Activated T-helper 17 cell treated with anti-CD3 and anti-CD28 coated beads, Interleukin-2, amount 50 U/mL, for 72 hours (primary cell): ENCODE results near the gene RBM4. TPM values are rescaled to one million over a fixed set of nuclear protein-coding genes. Genes with fewer than 3 reads are reported as not detected.
"Not testable (repeated sequence)": the region's sequence is repeated elsewhere in the genome, so short reads cannot be mapped to it uniquely, and the experiment has no call there.

Experiments used
- ATAC-seq: fragments of 150-1000 bp; cut with Tn5 transposase; replicated peaks from 2 replicates; pipeline ENCODE4 v1.10.0; 2021; ENCODE audit warnings: mild to moderate bottlenecking, moderate library complexity
- H3K27ac Mint-ChIP-seq: one replicate; pipeline ENCODE4 v1.8.0; 2022; ENCODE audit warnings: mixed read lengths
- H3K27me3 Mint-ChIP-seq: one replicate; pipeline ENCODE4 v1.8.0; 2022; ENCODE audit warnings: mixed read lengths
- H3K36me3 Mint-ChIP-seq: one replicate; pipeline ENCODE4 v1.8.0; 2022; ENCODE audit warnings: low read depth, mild to moderate bottlenecking, mixed read lengths
- H3K4me1 Mint-ChIP-seq: one replicate; pipeline ENCODE4 v1.8.0; 2022; ENCODE audit warnings: mixed read lengths
- H3K4me3 Mint-ChIP-seq: one replicate; pipeline ENCODE4 v1.8.0; 2022; ENCODE audit warnings: mild to moderate bottlenecking, mixed read lengths
- H3K9me3 Mint-ChIP-seq: one replicate; pipeline ENCODE4 v1.8.0; 2022; ENCODE audit warnings: mixed read lengths
- total RNA-seq, 2 donors: library from RNA; stranded (reverse); gene quantifications; one replicate each; pipeline ENCODE4 v1.2.3, GENCODE V29; 2022

RBM4 gene
- total RNA-seq, 2 donors from 2014 or later, result 92.4 to 94.0 TPM

GRCh38 chr11:66606608-66607007 lies 31.9 kb upstream of the RBM4 start:
- H3K4me1 Mint-ChIP-seq, H3K27ac Mint-ChIP-seq, H3K27me3 Mint-ChIP-seq, H3K9me3 Mint-ChIP-seq, ATAC-seq, H3K4me3 Mint-ChIP-seq: not testable (repeated sequence)
- peaks cover 23% of the 10 kb centered on the region for H3K36me3 Mint-ChIP-seq

- Mint-ChIP-seq H3K27ac (no peak overlapping the region), H3K4me1 (no peaks in the 10 kb centered on the region), H3K9me3 (no peaks in the 10 kb centered on the region), H3K4me3 (no peak overlapping the region), H3K36me3 (peaks cover 23% of the 10 kb centered on the region), H3K27me3 (no peaks in the 10 kb centered on the region)
- ATAC-seq, result no peak
Measured at GRCh38 chr11:66607126-66607834, 31.2 kb upstream of the RBM4 start.

GRCh38 chr11:66609721-66610617 lies 28.5 kb upstream of the RBM4 start:
- no peak overlapping the region for H3K27ac Mint-ChIP-seq
- no peak overlapping the region for H3K4me3 Mint-ChIP-seq
- H3K4me1 Mint-ChIP-seq, result no peaks in the 10 kb centered on the region
- peaks cover 14% of the 10 kb centered on the region for H3K36me3 Mint-ChIP-seq
- H3K27me3 Mint-ChIP-seq, result no peaks in the 10 kb centered on the region
- no peaks in the 10 kb centered on the region for H3K9me3 Mint-ChIP-seq
- ATAC-seq, result no peak

GRCh38 chr11:66612458-66612857 lies 26.0 kb upstream of the RBM4 start:
- Mint-ChIP-seq H3K4me1 (no peaks in the 10 kb centered on the region), H3K27ac (no peak overlapping the region), H3K9me3 (no peaks in the 10 kb centered on the region), H3K4me3 (no peak overlapping the region), H3K36me3 (peaks cover 16% of the 10 kb centered on the region), H3K27me3 (no peaks in the 10 kb centered on the region)
- ATAC-seq, result no peak

- no peaks in the 10 kb centered on the region for H3K27me3 Mint-ChIP-seq
- peaks cover 32% of the 10 kb centered on the region for H3K36me3 Mint-ChIP-seq
- H3K4me1 Mint-ChIP-seq, result peaks cover 11% of the 10 kb centered on the region
- H3K27ac Mint-ChIP-seq, result no peak overlapping the region
- no peak overlapping the region for H3K4me3 Mint-ChIP-seq
- no peaks in the 10 kb centered on the region for H3K9me3 Mint-ChIP-seq
- no peak for ATAC-seq
Measured at GRCh38 chr11:66614073-66614472, 24.4 kb upstream of the RBM4 start.

GRCh38 chr11:66616379-66617154 lies 21.9 kb upstream of the RBM4 start, which contains the start of gene RBM14:
TSS of gene RBM14 (plus strand) at chr11:66616630. CDS start at chr11:66616721, 91 bp downstream.
- Mint-ChIP-seq H3K27me3 (no peaks in the 10 kb centered on the region), H3K4me3 (peak within 1 kb of the TSS; percentile 96), H3K9me3 (no peaks in the 10 kb centered on the region), H3K4me1 (peaks cover 16% of the 10 kb centered on the region), H3K36me3 (peaks cover 57% of the 10 kb centered on the region), H3K27ac (peak within 1 kb of the TSS; percentile 96)
- ATAC-seq, result peak; percentile 96

- no peak for ATAC-seq
- peak overlapping the region; percentile 96 for H3K27ac Mint-ChIP-seq
- peak overlapping the region; percentile 96 for H3K4me3 Mint-ChIP-seq
- H3K27me3 Mint-ChIP-seq, result no peaks in the 10 kb centered on the region
- H3K36me3 Mint-ChIP-seq, result peaks cover 64% of the 10 kb centered on the region
- no peaks in the 10 kb centered on the region for H3K9me3 Mint-ChIP-seq
- peaks cover 17% of the 10 kb centered on the region for H3K4me1 Mint-ChIP-seq
Measured at GRCh38 chr11:66617155-66617834, 21.2 kb upstream of the RBM4 start.

GRCh38 chr11:66619080-66619554 lies 19.4 kb upstream of the RBM4 start:
- peak; percentile 18 for ATAC-seq
- H3K4me3 Mint-ChIP-seq, result peak overlapping the region; percentile 96
- H3K9me3 Mint-ChIP-seq, result no peaks in the 10 kb centered on the region

GRCh38 chr11:66624450-66624849 lies 14.1 kb upstream of the RBM4 start:
- Mint-ChIP-seq H3K9me3 (no peaks in the 10 kb centered on the region), H3K4me1 (peaks cover 37% of the 10 kb centered on the region), H3K36me3 (peaks cover 100% of the 10 kb centered on the region), H3K4me3 (no peak overlapping the region), H3K27me3 (no peaks in the 10 kb centered on the region), H3K27ac (no peak overlapping the region)
- no peak for ATAC-seq

More at GRCh38 chr11:66619080-66619554, 19.4 kb upstream of the RBM4 start:
- Mint-ChIP-seq H3K4me1 (peaks cover 34% of the 10 kb centered on the region), H3K27me3 (no peaks in the 10 kb centered on the region), H3K36me3 (peaks cover 82% of the 10 kb centered on the region), H3K27ac (peak overlapping the region; percentile 96)

- peaks cover 37% of the 10 kb centered on the region for H3K4me1 Mint-ChIP-seq
- H3K27me3 Mint-ChIP-seq, result no peaks in the 10 kb centered on the region
- peaks cover 100% of the 10 kb centered on the region for H3K36me3 Mint-ChIP-seq
- no peak overlapping the region for H3K27ac Mint-ChIP-seq
- ATAC-seq, result no peak
- H3K4me3 Mint-ChIP-seq, result no peak overlapping the region
- no peaks in the 10 kb centered on the region for H3K9me3 Mint-ChIP-seq
Measured at GRCh38 chr11:66625041-66625751, 13.3 kb upstream of the RBM4 start.

GRCh38 chr11:66625752-66626149 lies 12.8 kb upstream of the RBM4 start:
- ATAC-seq, result no peak
- no peaks in the 10 kb centered on the region for H3K27me3 Mint-ChIP-seq
- H3K9me3 Mint-ChIP-seq, result no peaks in the 10 kb centered on the region
- no peak overlapping the region for H3K27ac Mint-ChIP-seq
- H3K4me1 Mint-ChIP-seq, result peaks cover 37% of the 10 kb centered on the region
- H3K4me3 Mint-ChIP-seq, result no peak overlapping the region
- peaks cover 99% of the 10 kb centered on the region for H3K36me3 Mint-ChIP-seq

- no peaks in the 10 kb centered on the region for H3K9me3 Mint-ChIP-seq
- H3K4me1 Mint-ChIP-seq, result peaks cover 37% of the 10 kb centered on the region
- no peak overlapping the region for H3K4me3 Mint-ChIP-seq
- peaks cover 98% of the 10 kb centered on the region for H3K36me3 Mint-ChIP-seq
- no peaks in the 10 kb centered on the region for H3K27me3 Mint-ChIP-seq
- no peak overlapping the region for H3K27ac Mint-ChIP-seq
- no peak for ATAC-seq
Measured at GRCh38 chr11:66626382-66626781, 12.1 kb upstream of the RBM4 start.

GRCh38 chr11:66626926-66627325 lies 11.6 kb upstream of the RBM4 start:
- Mint-ChIP-seq H3K4me3 (no peak overlapping the region), H3K36me3 (peaks cover 98% of the 10 kb centered on the region), H3K27me3 (no peaks in the 10 kb centered on the region), H3K9me3 (no peaks in the 10 kb centered on the region), H3K27ac (no peak overlapping the region), H3K4me1 (peaks cover 38% of the 10 kb centered on the region)
- ATAC-seq, result no peak
